G401 (cell line): Measurements from ENCODE around the gene RCVRN. TPM values are rescaled to one million over a fixed set of nuclear protein-coding genes. Genes with fewer than 3 reads are reported as not detected.
A peak's percentile ranks its signal among the peaks of the same experiment; 100 is the strongest.

Source experiments
- DNase-seq: peaks from one replicate; pipeline ENCODE4 v3.0.0-alpha.2; 2015; ENCODE audit warnings: low spot score
- in situ Hi-C: cut with HindIII; loops from 2 replicates; pipeline ENCODE4 v1.10.0; 2016; ENCODE audit warnings: low sequenced_read_pairs, mixed read lengths
- total RNA-seq: library from RNA; depleted of rRNA; stranded (reverse); fragments of >200 nt; shearing (Covaris generic); gene quantifications from 2 replicates; pipeline ENCODE4 v1.2.3, GENCODE V29; 2014; rRNA removed

The RCVRN gene
- total RNA-seq: not detected in 2 replicates

DNA sequence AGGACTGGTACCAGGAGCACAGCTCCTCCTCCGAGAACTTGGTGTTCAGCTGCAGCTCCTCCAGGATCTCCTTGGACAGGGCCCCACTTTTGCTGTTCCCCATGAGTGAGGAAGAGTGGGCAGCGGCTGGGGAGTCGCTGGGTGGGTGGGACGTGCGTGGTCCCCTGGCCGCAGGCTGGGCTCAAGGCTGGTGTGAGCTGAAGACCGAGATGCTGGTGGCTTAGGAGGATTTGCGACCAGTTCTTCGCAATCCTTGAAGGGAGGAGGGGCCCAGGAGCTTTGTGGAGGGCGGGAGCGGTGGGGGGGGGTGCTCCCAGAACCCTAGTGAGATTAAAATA is at the start of gene RCVRN:
RCVRN (minus strand) TSS at position 194 of the 338 bp plus-strand sequence; CDS start at position 103, 91 bp downstream.
- DNase-seq: no peak
- in situ Hi-C loops: no loop called here

GRCh38 chr17:9953492-9953891 is 48.4 kb upstream of the RCVRN start:
- peak; percentile 37 for DNase-seq
- in situ Hi-C loops: no loop called here

DNA sequence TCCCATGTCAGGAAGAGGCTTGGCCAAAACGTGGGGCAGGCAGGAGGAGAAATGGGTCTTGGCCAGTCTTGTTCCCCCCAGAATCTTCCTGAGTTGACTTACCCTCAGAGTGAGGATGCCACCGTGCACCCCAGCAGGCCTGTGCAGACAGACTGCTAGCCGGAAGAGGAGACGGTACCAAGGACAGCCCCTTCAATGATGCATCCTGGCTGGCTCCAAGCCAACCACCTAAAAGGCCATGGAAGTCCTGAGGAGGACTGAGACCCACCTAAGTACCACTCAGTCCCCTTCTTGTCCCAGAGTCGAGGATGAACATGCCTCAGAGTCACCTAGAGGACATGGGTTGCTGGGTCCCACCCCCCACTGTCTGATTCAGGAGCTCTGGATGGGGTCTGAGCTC is 46.7 kb upstream of the RCVRN start:
- DNase-seq: peak; percentile 35
- in situ Hi-C loops: no loop called here

- in situ Hi-C loops: no loop called here
- DNase-seq: peak; percentile 42
Observed at GRCh38 chr17:9948928-9949327, 43.9 kb upstream of the RCVRN start.

GRCh38 chr17:9944704-9945103 is 39.6 kb upstream of the RCVRN start:
- DNase-seq: no peak

GRCh38 chr17:9943343-9943742 is 38.3 kb upstream of the RCVRN start:
- in situ Hi-C loops: no loop called here
- peak; percentile 96 for DNase-seq

More at GRCh38 chr17:9944704-9945103, 39.6 kb upstream of the RCVRN start:
- in situ Hi-C loops: no loop called here

- DNase-seq: no peak
- in situ Hi-C loops: no loop called here
Observed at GRCh38 chr17:9942885-9943284, 37.8 kb upstream of the RCVRN start.

DNA sequence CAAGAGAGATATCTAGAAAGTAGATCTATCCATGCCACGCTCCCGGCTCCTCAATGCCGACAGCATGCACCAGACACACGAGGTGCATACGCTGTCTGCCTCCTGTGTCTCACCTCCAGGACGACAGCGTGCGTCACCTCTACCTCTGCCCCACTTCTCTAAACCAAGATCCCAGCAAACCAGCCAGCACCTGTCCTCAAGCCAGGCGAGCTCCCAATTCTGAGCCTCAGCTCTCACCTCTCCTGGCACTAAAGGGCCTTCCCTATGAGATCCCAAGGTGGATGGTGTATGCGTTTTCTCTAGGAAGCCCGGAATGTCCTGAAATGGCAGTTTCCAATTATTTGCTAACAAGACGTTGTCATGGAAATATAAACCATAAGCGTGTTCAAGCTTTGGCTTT is 36.2 kb upstream of the RCVRN start:
- in situ Hi-C loops: no loop called here
- DNase-seq: peak; percentile 49

DNA sequence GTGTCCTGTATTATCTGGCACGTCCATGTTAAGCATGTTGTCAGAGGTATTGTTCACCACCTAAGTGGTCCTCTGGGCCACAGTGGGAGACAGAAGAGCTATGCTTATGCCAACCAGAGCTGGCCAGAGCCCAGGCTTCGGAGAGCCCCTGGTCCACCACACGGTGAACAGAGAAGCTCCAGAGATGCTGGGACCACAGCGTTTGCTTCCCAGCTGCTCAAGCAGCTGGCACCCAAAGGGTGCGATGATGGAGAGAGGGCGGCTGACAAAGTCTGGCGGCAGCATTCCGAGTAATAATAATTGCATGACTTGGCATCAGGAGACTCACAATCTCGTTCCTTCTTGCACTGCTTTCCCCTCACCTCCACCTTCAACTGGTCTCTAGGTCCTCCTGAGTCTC is 35.8 kb upstream of the RCVRN start:
- in situ Hi-C loops: no loop called here
- no peak for DNase-seq

- DNase-seq: no peak
- in situ Hi-C loops: no loop called here
Observed at GRCh38 chr17:9938764-9939163, 33.7 kb upstream of the RCVRN start.

DNA sequence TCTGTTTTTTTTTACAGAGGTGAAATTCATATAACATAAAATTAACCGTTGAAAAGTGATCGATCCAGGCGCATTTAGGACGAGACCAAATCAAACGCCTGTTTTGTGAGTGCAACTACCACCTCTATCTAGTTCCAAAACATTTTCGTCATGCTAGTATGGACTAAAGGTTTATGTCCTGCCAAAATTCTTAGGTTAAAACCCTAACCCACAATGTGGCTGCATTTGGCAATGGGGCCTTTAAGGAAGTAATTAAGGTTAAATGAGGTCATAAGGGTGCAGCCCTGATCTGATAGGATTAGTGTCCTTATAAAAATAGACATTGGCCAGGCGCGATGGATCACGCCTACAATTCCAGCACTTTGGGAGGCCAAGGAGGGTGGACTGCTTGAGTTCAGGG is 32.8 kb upstream of the RCVRN start:
- no peak for DNase-seq
- in situ Hi-C loops: no loop called here

DNA sequence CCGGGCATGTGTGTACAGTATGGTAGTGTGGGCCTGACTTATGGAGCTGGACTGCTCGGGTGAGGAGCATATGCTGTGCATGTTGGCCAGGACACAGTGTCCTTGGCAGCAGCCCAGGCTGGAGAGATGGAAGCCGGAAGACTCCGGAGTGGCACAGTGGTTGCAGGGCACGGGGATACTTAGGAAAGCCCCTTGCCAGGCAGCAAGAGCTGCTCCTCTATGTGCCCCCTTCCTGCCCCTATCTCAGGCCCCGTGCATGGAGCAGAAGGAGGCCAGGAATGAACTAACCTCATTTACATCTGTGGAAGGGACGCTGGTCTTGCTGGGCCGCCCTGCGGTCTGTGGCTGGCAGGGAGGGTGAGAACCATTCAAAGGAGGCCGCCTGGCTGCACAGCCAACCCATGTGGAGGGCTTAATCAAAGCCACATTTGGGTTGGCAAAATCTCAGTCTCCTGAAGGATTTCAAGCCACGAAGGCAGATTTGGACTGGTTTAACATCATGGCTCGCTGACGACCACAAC is 32.2 kb upstream of the RCVRN start:
- peak; percentile 94 for DNase-seq
- in situ Hi-C loops: no loop called here

- no peak for DNase-seq
- in situ Hi-C loops: no loop called here
Observed at GRCh38 chr17:9936095-9936494, 31.0 kb upstream of the RCVRN start.

- peak; percentile 67 for DNase-seq
- in situ Hi-C loops: no loop called here
Observed at GRCh38 chr17:9935408-9935807, 30.3 kb upstream of the RCVRN start.

GRCh38 chr17:9934331-9934730 is 29.3 kb upstream of the RCVRN start:
- no peak for DNase-seq
- in situ Hi-C loops: no loop called here

GRCh38 chr17:9932491-9932890 is 27.4 kb upstream of the RCVRN start:
- DNase-seq: no peak
- in situ Hi-C loops: no loop called here

DNA sequence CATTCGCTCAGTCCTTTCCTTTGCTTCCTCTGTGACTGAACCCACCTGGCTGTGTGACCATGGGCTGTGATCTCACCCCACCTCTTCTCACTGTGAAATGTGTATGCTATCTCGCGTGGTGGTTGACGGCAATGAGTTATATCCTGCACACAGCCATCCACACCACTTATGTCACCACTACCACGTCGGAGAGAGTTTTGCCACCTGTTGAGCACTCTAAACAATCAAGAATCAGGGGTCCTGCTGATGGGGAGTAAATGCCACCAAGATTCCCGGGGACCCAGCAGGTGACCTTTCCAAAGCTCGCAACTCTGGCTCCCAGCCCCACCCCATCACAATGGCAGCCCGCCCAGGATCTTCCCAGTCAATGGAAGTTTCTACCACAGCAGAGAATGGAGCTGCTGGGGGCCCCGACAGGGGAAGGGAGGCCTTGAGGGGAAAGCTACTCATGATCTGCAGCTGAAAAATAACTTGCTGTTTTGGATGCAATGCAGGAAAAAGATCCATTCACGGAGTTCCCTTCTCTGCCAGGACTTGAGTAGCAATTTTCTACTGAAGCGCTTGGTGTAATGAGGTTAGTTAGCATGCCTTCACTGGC is 26.2 kb upstream of the RCVRN start:
- in situ Hi-C loops: no loop called here
- no peak for DNase-seq

DNA sequence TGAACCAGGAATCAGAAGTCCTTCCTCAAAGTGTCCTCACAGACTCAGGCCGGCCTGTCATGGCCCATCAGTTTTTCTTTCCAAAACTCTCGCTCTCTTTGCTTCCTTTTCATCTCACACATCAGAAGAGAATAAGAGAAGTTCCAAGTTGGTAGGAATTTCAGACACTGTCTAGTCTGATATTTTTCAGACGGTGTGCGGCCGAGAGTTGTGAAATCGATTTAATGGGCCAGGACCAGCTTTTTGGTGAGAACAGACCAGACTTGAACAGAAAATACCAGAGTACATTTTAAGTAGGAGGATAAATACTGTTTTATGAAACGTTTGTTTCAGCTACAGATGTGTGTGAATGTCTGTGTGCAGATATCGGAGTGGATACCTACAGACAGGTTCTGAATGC is 24.8 kb upstream of the RCVRN start:
- in situ Hi-C loops: no loop called here
- no peak for DNase-seq

GRCh38 chr17:9928601-9929333 is 23.7 kb upstream of the RCVRN start:
- in situ Hi-C loops: no loop called here
- peak; percentile 87 for DNase-seq

- no peak for DNase-seq
- in situ Hi-C loops: no loop called here
Observed at GRCh38 chr17:9926150-9926804, 21.2 kb upstream of the RCVRN start.
